ENCODE data around the gene PLCB1.

- TF ChIP-seq CTCF (IDR thresholded peaks at IDR 0.05): no peak
- TF ChIP-seq POLR2A (IDR thresholded peaks at IDR 0.05): no peak
Measured at GRCh38 chr20:8291873-8292272, 159.8 kb downstream of the PLCB1 start.

Data from uterus (tissue), 2 donors.